ENCODE measurements around the gene CERKL. TPM values are rescaled to one million over a fixed set of nuclear protein-coding genes. Genes with fewer than 3 reads are reported as not detected.

The CERKL gene
- total RNA-seq, 1 donor from 2014 or later, result not detected

DNA sequence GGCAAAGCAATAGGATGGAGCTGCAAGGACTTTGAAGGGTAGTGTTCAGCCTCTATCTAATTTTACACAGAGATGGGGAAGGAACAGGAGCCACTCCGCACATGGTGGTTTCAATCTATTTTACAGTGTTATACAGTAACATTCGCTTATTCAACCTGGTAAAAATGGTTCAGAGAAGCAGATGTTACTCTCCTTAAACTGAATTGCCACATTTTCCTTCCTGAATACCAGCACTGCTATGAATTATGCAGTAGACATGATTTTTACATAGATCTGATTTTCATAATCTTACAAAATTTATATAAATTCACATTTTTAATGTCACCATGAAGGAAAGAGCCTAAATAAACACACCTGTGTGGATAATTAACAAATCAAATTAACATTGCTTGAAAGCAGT lies 114.7 kb downstream of the CERKL start:
- no peaks in the 10 kb centered on the region for H3K9me3 Mint-ChIP-seq
- peaks cover 40% of the 10 kb centered on the region for H3K36me3 Mint-ChIP-seq (ENCODE audit: low read depth)
- H3K27ac Mint-ChIP-seq, result no peak overlapping the region
- no peak overlapping the region for H3K4me3 Mint-ChIP-seq
- intact Hi-C loops (cut with micrococcal nuclease), result no loop called here
- H3K27me3 Mint-ChIP-seq (ENCODE audit: insufficient read depth), result no peaks in the 10 kb centered on the region
- no peak for DNase-seq (ENCODE audit: low spot score)
- H3K4me1 Mint-ChIP-seq (ENCODE audit: low read depth), result no peaks in the 10 kb centered on the region

- H3K27ac Mint-ChIP-seq, result peak overlapping the region; percentile 1
- no peaks in the 10 kb centered on the region for H3K27me3 Mint-ChIP-seq (ENCODE audit: insufficient read depth)
- intact Hi-C loops (cut with micrococcal nuclease), result no loop called here
- no peak overlapping the region for H3K4me3 Mint-ChIP-seq
- no peaks in the 10 kb centered on the region for H3K4me1 Mint-ChIP-seq (ENCODE audit: low read depth)
- no peaks in the 10 kb centered on the region for H3K9me3 Mint-ChIP-seq
- DNase-seq (ENCODE audit: low spot score), result no peak
- H3K36me3 Mint-ChIP-seq (ENCODE audit: low read depth), result peaks cover 42% of the 10 kb centered on the region
Observed at GRCh38 chr2:181540421-181540820, 116.5 kb downstream of the CERKL start.

DNA sequence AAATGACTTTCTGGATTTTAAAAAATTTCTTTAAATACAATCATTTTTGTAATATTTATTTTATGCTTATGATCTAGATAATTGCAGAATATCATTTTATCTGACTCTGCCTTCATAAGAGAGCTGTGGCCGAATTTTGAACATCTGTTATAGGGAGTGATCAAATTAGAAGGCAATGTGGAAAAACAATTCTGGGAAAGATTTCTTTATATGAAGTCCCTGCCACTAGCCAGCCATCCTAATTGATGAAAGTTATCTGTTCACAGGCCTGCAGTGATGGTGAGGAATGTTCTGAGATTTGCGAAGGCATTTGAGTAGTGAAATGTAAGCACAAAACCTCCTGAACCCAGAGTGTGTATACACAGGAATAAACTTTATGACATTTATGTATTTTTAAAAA lies 120.2 kb downstream of the CERKL start:
- Mint-ChIP-seq H3K36me3 (ENCODE audit: low read depth) (peaks cover 69% of the 10 kb centered on the region), H3K4me1 (ENCODE audit: low read depth) (no peaks in the 10 kb centered on the region), H3K27me3 (ENCODE audit: insufficient read depth) (no peaks in the 10 kb centered on the region), H3K27ac (no peak overlapping the region), H3K9me3 (no peaks in the 10 kb centered on the region), H3K4me3 (no peak overlapping the region)
- DNase-seq (ENCODE audit: low spot score), result no peak
- intact Hi-C loops (cut with micrococcal nuclease), result no loop called here

- Mint-ChIP-seq H3K4me3 (no peak overlapping the region), H3K36me3 (ENCODE audit: low read depth) (peaks cover 46% of the 10 kb centered on the region), H3K4me1 (ENCODE audit: low read depth) (no peaks in the 10 kb centered on the region), H3K27me3 (ENCODE audit: insufficient read depth) (no peaks in the 10 kb centered on the region), H3K27ac (no peak overlapping the region), H3K9me3 (no peaks in the 10 kb centered on the region)
- DNase-seq (ENCODE audit: low spot score), result no peak
- intact Hi-C loops (cut with micrococcal nuclease), result loop anchor here (2.0 kb wide), 1 partner anchor 14 kb away; no protein-coding TSS in a partner anchor
Observed at GRCh38 chr2:181528441-181528840, 128.5 kb downstream of the CERKL start.

DNA sequence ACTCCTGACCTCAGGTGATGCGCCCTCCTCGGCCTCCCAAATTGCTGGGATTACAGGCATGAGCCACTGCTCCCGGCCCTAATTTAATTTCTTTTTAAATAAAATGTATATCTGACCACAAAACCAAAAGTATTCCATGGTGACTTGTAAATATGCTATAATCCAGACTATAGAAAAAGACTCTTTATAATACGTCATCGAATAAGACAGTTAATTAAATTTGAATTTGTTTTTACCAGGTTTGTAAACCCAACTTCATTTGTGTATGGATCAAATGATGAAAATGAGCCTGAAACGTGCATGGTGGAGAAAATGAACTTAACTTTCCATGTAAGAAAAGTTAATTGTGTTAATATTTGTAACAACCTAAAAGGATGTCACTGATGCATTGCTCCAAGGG lies 129.8 kb downstream of the CERKL start:
- no peak overlapping the region for H3K27ac Mint-ChIP-seq

GRCh38 chr2:181526014-181526413 lies 130.9 kb downstream of the CERKL start:
- H3K36me3 Mint-ChIP-seq (ENCODE audit: low read depth), result peaks cover 46% of the 10 kb centered on the region
- H3K4me1 Mint-ChIP-seq (ENCODE audit: low read depth), result no peaks in the 10 kb centered on the region
- H3K27me3 Mint-ChIP-seq (ENCODE audit: insufficient read depth), result no peaks in the 10 kb centered on the region
- no peak overlapping the region for H3K27ac Mint-ChIP-seq
- H3K4me3 Mint-ChIP-seq, result no peak overlapping the region
- DNase-seq (ENCODE audit: low spot score), result no peak
- intact Hi-C loops (cut with micrococcal nuclease), result no loop called here
- no peaks in the 10 kb centered on the region for H3K9me3 Mint-ChIP-seq

More for the DNA sequence above, 129.8 kb downstream of the CERKL start:
- intact Hi-C loops (cut with micrococcal nuclease), result no loop called here
- Mint-ChIP-seq H3K4me3 (no peak overlapping the region), H3K9me3 (no peaks in the 10 kb centered on the region), H3K27me3 (ENCODE audit: insufficient read depth) (no peaks in the 10 kb centered on the region), H3K36me3 (ENCODE audit: low read depth) (peaks cover 47% of the 10 kb centered on the region), H3K4me1 (ENCODE audit: low read depth) (no peaks in the 10 kb centered on the region)
- DNase-seq (ENCODE audit: low spot score), result no peak

GRCh38 chr2:181523756-181524155 lies 133.1 kb downstream of the CERKL start:
- H3K27me3 Mint-ChIP-seq (ENCODE audit: insufficient read depth), result no peaks in the 10 kb centered on the region
- no peak for DNase-seq (ENCODE audit: low spot score)
- peaks cover 5% of the 10 kb centered on the region for H3K4me1 Mint-ChIP-seq (ENCODE audit: low read depth)
- no peak overlapping the region for H3K27ac Mint-ChIP-seq
- intact Hi-C loops (cut with micrococcal nuclease), result no loop called here
- peaks cover 42% of the 10 kb centered on the region for H3K36me3 Mint-ChIP-seq (ENCODE audit: low read depth)
- no peak overlapping the region for H3K4me3 Mint-ChIP-seq
- H3K9me3 Mint-ChIP-seq, result no peaks in the 10 kb centered on the region

DNA sequence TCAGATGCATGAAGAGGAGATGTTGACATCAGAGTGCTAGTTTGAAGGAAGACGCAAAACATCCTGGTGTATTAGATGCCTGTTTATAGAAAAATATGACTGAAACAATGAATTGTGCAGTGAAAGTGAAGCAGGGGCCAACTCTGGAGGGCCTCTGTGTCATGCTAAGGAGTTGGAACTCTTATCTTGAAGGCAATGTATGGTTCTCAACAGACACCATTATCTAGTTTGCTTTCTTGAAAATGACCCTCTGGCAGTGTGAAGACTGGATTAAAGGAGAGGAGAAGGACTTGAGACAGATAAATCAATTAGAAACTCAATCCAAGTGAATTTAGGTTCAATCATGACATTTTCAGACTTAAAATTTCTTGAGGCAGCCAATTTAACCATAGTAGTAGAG lies 136.7 kb downstream of the CERKL start:
- DNase-seq (ENCODE audit: low spot score), result no peak
- H3K36me3 Mint-ChIP-seq (ENCODE audit: low read depth), result peaks cover 31% of the 10 kb centered on the region
- intact Hi-C loops (cut with micrococcal nuclease), result no loop called here
- no peaks in the 10 kb centered on the region for H3K27me3 Mint-ChIP-seq (ENCODE audit: insufficient read depth)
- no peaks in the 10 kb centered on the region for H3K9me3 Mint-ChIP-seq
- H3K27ac Mint-ChIP-seq, result peak overlapping the region; percentile 20
- H3K4me1 Mint-ChIP-seq (ENCODE audit: low read depth), result peaks cover 32% of the 10 kb centered on the region
- no peak overlapping the region for H3K4me3 Mint-ChIP-seq

DNA sequence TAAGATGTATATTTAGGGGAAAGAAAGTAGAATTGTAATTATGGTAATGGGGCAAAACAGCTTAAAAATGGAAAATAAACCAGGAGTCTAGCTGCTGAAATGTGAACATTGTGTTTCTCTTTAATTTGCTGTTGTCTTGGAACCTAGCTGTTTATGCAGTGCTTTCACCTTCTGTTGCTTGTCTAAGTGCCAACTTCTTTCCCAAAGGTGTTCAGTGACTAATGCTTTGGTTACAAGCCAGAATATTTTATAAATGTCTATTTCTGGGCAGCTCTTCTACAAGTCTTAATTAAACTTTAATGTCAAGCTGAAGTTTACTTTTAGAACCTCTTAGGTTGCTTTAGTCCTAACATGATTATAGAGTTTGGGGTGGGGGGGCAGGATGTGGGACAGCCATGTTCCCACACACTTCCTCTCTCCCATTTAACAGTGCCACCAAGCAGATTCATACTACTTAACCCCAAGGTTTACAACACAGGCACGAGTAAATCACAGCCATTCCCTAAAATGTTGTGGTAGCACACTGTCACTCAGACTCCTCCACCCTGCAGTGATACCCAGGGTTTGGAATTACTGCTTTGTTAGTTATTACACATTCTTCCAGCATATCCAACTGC lies 139.1 kb downstream of the CERKL start:
- H3K4me3 Mint-ChIP-seq, result no peak overlapping the region
- no peak overlapping the region for H3K27ac Mint-ChIP-seq
- no peaks in the 10 kb centered on the region for H3K9me3 Mint-ChIP-seq
- H3K36me3 Mint-ChIP-seq (ENCODE audit: low read depth), result peaks cover 46% of the 10 kb centered on the region
- intact Hi-C loops (cut with micrococcal nuclease), result loop anchor here (5.0 kb wide), 1 partner anchor 35 kb away; no protein-coding TSS in a partner anchor
- DNase-seq (ENCODE audit: low spot score), result no peak
- H3K4me1 Mint-ChIP-seq (ENCODE audit: low read depth), result peaks cover 32% of the 10 kb centered on the region
- no peaks in the 10 kb centered on the region for H3K27me3 Mint-ChIP-seq (ENCODE audit: insufficient read depth)

GRCh38 chr2:181516992-181517391 lies 139.9 kb downstream of the CERKL start:
- Mint-ChIP-seq H3K9me3 (no peaks in the 10 kb centered on the region), H3K4me3 (no peak overlapping the region), H3K27me3 (ENCODE audit: insufficient read depth) (no peaks in the 10 kb centered on the region), H3K27ac (no peak overlapping the region), H3K36me3 (ENCODE audit: low read depth) (peaks cover 46% of the 10 kb centered on the region), H3K4me1 (ENCODE audit: low read depth) (peaks cover 32% of the 10 kb centered on the region)
- no peak for DNase-seq (ENCODE audit: low spot score)
- intact Hi-C loops (cut with micrococcal nuclease), result loop anchor here (5.0 kb wide), 1 partner anchor 35 kb away; no protein-coding TSS in a partner anchor

GRCh38 chr2:181515719-181516118 lies 141.2 kb downstream of the CERKL start:
- Mint-ChIP-seq H3K27me3 (ENCODE audit: insufficient read depth) (no peaks in the 10 kb centered on the region), H3K36me3 (ENCODE audit: low read depth) (peaks cover 54% of the 10 kb centered on the region), H3K4me1 (ENCODE audit: low read depth) (peaks cover 32% of the 10 kb centered on the region), H3K9me3 (no peaks in the 10 kb centered on the region), H3K4me3 (no peak overlapping the region), H3K27ac (no peak overlapping the region)
- DNase-seq (ENCODE audit: low spot score), result no peak
- intact Hi-C loops (cut with micrococcal nuclease), result loop anchor here (2.0 to 5.0 kb wide), 2 partner anchors 13 to 33 kb away; no protein-coding TSS in a partner anchor

DNA sequence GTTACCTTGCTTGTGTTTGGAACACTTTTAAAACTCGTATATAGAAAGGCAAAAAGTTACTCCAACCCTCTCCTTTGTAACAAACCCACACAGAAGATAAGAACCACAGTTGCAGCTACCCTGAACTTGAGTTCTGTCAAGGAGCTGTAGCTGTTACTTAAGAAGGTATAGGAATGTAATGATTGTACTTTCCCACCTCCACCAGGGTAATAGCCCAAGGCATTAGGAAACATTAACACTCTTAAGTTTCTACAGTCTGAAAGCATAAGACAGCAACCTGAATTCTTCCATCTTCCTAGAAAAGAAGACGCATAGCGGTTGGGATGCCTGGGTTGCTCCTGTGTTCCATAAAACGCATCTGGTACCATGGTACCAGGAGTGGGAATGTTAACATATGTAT lies 156.7 kb downstream of the CERKL start:
- no peak for DNase-seq (ENCODE audit: low spot score)
- no peak overlapping the region for H3K27ac Mint-ChIP-seq
- H3K36me3 Mint-ChIP-seq (ENCODE audit: low read depth), result peaks cover 34% of the 10 kb centered on the region
- H3K9me3 Mint-ChIP-seq, result no peaks in the 10 kb centered on the region
- H3K4me3 Mint-ChIP-seq, result no peak overlapping the region
- no peaks in the 10 kb centered on the region for H3K27me3 Mint-ChIP-seq (ENCODE audit: insufficient read depth)
- no peaks in the 10 kb centered on the region for H3K4me1 Mint-ChIP-seq (ENCODE audit: low read depth)
- intact Hi-C loops (cut with micrococcal nuclease), result no loop called here

GRCh38 chr2:181499231-181499630 lies 157.7 kb downstream of the CERKL start:
- Mint-ChIP-seq H3K9me3 (no peaks in the 10 kb centered on the region), H3K4me3 (no peak overlapping the region), H3K36me3 (ENCODE audit: low read depth) (peaks cover 35% of the 10 kb centered on the region), H3K4me1 (ENCODE audit: low read depth) (no peaks in the 10 kb centered on the region), H3K27me3 (ENCODE audit: insufficient read depth) (no peaks in the 10 kb centered on the region), H3K27ac (no peak overlapping the region)
- intact Hi-C loops (cut with micrococcal nuclease), result no loop called here
- DNase-seq (ENCODE audit: low spot score), result no peak
